ENCODE results near the gene KRTAP15-1. TPM values are rescaled to one million over a fixed set of nuclear protein-coding genes. Genes with fewer than 3 reads are reported as not detected.

The KRTAP15-1 gene
- total RNA-seq, 1 experiment from 2014 or later, result not detected

DNA sequence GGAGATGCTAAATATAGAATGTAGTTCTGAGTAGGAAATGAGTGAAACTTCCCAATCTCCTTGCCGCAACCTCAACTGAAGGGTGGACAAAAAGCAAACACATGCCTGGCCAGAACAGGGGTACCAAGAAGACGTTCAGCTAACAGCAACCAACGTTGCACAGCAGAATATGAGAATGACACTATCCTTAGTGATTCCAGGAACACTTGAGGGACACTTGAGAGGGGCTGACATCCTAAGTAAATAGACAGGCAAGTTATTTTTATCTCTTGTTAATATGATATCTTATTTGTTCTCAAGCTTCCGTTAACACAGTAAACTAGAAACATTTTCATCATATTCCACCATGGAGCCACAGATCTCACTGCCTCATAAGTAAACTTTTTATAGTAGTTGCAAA, 39.2 kb downstream of the KRTAP15-1 start (continued):
- TF ChIP-seq, protein P1, sequence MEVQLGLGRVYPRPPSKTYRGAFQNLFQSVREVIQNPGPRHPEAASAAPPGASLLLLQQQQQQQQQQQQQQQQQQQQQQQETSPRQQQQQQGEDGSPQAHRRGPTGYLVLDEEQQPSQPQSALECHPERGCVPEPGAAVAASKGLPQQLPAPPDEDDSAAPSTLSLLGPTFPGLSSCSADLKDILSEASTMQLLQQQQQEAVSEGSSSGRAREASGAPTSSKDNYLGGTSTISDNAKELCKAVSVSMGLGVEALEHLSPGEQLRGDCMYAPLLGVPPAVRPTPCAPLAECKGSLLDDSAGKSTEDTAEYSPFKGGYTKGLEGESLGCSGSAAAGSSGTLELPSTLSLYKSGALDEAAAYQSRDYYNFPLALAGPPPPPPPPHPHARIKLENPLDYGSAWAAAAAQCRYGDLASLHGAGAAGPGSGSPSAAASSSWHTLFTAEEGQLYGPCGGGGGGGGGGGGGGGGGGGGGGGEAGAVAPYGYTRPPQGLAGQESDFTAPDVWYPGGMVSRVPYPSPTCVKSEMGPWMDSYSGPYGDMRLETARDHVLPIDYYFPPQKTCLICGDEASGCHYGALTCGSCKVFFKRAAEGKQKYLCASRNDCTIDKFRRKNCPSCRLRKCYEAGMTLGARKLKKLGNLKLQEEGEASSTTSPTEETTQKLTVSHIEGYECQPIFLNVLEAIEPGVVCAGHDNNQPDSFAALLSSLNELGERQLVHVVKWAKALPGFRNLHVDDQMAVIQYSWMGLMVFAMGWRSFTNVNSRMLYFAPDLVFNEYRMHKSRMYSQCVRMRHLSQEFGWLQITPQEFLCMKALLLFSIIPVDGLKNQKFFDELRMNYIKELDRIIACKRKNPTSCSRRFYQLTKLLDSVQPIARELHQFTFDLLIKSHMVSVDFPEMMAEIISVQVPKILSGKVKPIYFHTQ (CRISPR knock-in tag; IDR thresholded peaks at IDR 0.05), result no peak

DNA sequence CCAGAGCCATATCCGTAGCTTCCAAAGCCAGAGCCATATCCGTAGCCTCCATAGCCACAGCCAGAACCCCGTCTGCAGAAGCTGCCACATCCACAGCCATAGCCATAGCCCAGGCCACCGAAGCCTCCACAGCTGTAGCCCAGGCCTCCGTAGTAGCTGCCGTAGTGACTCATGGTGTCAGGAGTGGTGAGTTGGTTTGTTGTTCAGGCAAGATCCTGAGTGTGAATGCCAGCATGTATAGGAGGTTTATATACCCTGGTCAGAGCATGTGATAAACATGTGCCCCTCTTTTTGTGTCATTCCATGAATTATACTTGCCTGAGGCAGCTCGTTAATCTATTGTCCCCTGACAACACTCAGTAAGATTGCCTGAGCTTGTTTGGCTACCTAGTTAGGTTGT, 40.1 kb downstream of the KRTAP15-1 start, which contains the start of gene KRTAP19-1:
Gene KRTAP19-1, minus strand, starts transcription at position 223 of the 400 bp plus-strand sequence. Its CDS starts 50 bp downstream, at position 173.
- Mint-ChIP-seq H3K4me1 (peaks cover 4% of the 10 kb centered on the region; the same call in 1 of the 2 replicates), H3K9me3 (peaks cover 8% of the 10 kb centered on the region), H3K4me3 (no peak within 1 kb of the TSS), H3K36me3 (peaks cover 3% of the 10 kb centered on the region), H3K27ac (no peak within 1 kb of the TSS), H3K27me3 (ENCODE audit: low read depth) (no peaks in the 10 kb centered on the region)
- POLR2A ChIA-PET, result no interaction called here
- CTCF ChIA-PET, result no interaction called here
- no peak for TF ChIP-seq ETV6 (CRISPR knock-in tag; IDR thresholded peaks at IDR 0.05)
- TF ChIP-seq, protein P2, sequence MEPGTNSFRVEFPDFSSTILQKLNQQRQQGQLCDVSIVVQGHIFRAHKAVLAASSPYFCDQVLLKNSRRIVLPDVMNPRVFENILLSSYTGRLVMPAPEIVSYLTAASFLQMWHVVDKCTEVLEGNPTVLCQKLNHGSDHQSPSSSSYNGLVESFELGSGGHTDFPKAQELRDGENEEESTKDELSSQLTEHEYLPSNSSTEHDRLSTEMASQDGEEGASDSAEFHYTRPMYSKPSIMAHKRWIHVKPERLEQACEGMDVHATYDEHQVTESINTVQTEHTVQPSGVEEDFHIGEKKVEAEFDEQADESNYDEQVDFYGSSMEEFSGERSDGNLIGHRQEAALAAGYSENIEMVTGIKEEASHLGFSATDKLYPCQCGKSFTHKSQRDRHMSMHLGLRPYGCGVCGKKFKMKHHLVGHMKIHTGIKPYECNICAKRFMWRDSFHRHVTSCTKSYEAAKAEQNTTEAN (CRISPR knock-in tag; IDR thresholded peaks at IDR 0.05), result no peak
- no peak for TF ChIP-seq RELA (CRISPR knock-in tag; IDR thresholded peaks at IDR 0.05; ENCODE audit: borderline replicate concordance)
- TF ChIP-seq NR1H2 (CRISPR knock-in tag; IDR thresholded peaks at IDR 0.05), result no peak
- TF ChIP-seq, protein P1 (CRISPR knock-in tag; IDR thresholded peaks at IDR 0.05), result no peak
- no peak for TF ChIP-seq NR3C1 (CRISPR knock-in tag; conservative IDR thresholded peaks at IDR 0.05; ENCODE audit: low read depth)
- TF ChIP-seq ESRRA (CRISPR knock-in tag; IDR thresholded peaks at IDR 0.05; ENCODE audit: borderline replicate concordance), result no peak
- TF ChIP-seq ZNF671 (CRISPR knock-in tag; IDR thresholded peaks at IDR 0.05), result no peak
- TF ChIP-seq, protein P3, sequence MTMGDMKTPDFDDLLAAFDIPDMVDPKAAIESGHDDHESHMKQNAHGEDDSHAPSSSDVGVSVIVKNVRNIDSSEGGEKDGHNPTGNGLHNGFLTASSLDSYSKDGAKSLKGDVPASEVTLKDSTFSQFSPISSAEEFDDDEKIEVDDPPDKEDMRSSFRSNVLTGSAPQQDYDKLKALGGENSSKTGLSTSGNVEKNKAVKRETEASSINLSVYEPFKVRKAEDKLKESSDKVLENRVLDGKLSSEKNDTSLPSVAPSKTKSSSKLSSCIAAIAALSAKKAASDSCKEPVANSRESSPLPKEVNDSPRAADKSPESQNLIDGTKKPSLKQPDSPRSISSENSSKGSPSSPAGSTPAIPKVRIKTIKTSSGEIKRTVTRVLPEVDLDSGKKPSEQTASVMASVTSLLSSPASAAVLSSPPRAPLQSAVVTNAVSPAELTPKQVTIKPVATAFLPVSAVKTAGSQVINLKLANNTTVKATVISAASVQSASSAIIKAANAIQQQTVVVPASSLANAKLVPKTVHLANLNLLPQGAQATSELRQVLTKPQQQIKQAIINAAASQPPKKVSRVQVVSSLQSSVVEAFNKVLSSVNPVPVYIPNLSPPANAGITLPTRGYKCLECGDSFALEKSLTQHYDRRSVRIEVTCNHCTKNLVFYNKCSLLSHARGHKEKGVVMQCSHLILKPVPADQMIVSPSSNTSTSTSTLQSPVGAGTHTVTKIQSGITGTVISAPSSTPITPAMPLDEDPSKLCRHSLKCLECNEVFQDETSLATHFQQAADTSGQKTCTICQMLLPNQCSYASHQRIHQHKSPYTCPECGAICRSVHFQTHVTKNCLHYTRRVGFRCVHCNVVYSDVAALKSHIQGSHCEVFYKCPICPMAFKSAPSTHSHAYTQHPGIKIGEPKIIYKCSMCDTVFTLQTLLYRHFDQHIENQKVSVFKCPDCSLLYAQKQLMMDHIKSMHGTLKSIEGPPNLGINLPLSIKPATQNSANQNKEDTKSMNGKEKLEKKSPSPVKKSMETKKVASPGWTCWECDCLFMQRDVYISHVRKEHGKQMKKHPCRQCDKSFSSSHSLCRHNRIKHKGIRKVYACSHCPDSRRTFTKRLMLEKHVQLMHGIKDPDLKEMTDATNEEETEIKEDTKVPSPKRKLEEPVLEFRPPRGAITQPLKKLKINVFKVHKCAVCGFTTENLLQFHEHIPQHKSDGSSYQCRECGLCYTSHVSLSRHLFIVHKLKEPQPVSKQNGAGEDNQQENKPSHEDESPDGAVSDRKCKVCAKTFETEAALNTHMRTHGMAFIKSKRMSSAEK (CRISPR knock-in tag; IDR thresholded peaks at IDR 0.05; ENCODE audit: borderline replicate concordance), result no peak
- TF ChIP-seq, protein P4, sequence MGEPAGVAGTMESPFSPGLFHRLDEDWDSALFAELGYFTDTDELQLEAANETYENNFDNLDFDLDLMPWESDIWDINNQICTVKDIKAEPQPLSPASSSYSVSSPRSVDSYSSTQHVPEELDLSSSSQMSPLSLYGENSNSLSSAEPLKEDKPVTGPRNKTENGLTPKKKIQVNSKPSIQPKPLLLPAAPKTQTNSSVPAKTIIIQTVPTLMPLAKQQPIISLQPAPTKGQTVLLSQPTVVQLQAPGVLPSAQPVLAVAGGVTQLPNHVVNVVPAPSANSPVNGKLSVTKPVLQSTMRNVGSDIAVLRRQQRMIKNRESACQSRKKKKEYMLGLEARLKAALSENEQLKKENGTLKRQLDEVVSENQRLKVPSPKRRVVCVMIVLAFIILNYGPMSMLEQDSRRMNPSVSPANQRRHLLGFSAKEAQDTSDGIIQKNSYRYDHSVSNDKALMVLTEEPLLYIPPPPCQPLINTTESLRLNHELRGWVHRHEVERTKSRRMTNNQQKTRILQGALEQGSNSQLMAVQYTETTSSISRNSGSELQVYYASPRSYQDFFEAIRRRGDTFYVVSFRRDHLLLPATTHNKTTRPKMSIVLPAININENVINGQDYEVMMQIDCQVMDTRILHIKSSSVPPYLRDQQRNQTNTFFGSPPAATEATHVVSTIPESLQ (CRISPR knock-in tag; IDR thresholded peaks at IDR 0.05), result no peak
- TF ChIP-seq, protein P5, sequence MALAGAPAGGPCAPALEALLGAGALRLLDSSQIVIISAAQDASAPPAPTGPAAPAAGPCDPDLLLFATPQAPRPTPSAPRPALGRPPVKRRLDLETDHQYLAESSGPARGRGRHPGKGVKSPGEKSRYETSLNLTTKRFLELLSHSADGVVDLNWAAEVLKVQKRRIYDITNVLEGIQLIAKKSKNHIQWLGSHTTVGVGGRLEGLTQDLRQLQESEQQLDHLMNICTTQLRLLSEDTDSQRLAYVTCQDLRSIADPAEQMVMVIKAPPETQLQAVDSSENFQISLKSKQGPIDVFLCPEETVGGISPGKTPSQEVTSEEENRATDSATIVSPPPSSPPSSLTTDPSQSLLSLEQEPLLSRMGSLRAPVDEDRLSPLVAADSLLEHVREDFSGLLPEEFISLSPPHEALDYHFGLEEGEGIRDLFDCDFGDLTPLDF (CRISPR knock-in tag; IDR thresholded peaks at IDR 0.05), result no peak
- no peak for TF ChIP-seq ZNF423 (CRISPR knock-in tag; IDR thresholded peaks at IDR 0.05)
- TF ChIP-seq TEAD1 (CRISPR knock-in tag; IDR thresholded peaks at IDR 0.05), result no peak
- no peak for TF ChIP-seq ZNF416 (CRISPR knock-in tag; IDR thresholded peaks at IDR 0.05)
- TF ChIP-seq ZNF138 (CRISPR knock-in tag; conservative IDR thresholded peaks at IDR 0.05), result no peak
- no peak for TF ChIP-seq HMGA2 (CRISPR knock-in tag; IDR thresholded peaks at IDR 0.05)
- no peak for TF ChIP-seq TP53 (CRISPR knock-in tag; IDR thresholded peaks at IDR 0.05)
- no peak for DNase-seq (ENCODE audit: low spot score)
- no peak for ATAC-seq
